GM23248 (cell line): ENCODE data around the gene SCIMP. TPM values are rescaled to one million over a fixed set of nuclear protein-coding genes. Genes with fewer than 3 reads are reported as not detected.
A peak's percentile ranks its signal among the peaks of the same experiment; 100 is the strongest.
"Not testable (repeated sequence)": the region's sequence is repeated elsewhere in the genome, so short reads cannot be mapped to it uniquely, and the experiment has no call there.

Experiments used
- DNase-seq: peaks from one replicate; pipeline ENCODE4 v3.0.0-alpha.2; 2015
- H2AFZ ChIP-seq: fragments of 200-600 bp; sonication (generic); 2 replicates; pipeline ENCODE4 v1.6.1; 2016; ENCODE audit warnings: antibody characterized with exemption
- H3F3A ChIP-seq: fragments of 200-600 bp; sonication (generic); 2 replicates; pipeline ENCODE4 v1.6.1; 2016; ENCODE audit warnings: mild to moderate bottlenecking, antibody characterized with exemption, mixed run types; ENCODE audit not compliant: insufficient read depth
- H3K27ac ChIP-seq: fragments of 200-600 bp; sonication (generic); 2 replicates; pipeline ENCODE4 v1.5.1; 2016; ENCODE audit warnings: mild to moderate bottlenecking
- H3K27me3 ChIP-seq: fragments of 200-600 bp; sonication (generic); replicated peaks from 2 replicates; pipeline ENCODE4 v1.6.1; 2016; ENCODE audit warnings: mild to moderate bottlenecking; ENCODE audit not compliant: insufficient read depth
- H3K36me3 ChIP-seq: fragments of 200-600 bp; sonication (generic); 2 replicates; pipeline ENCODE4 v1.6.1; 2016; ENCODE audit warnings: low read depth, mild to moderate bottlenecking
- H3K4me1 ChIP-seq: fragments of 200-600 bp; sonication (generic); 2 replicates; pipeline ENCODE4 v1.6.1; 2016; ENCODE audit warnings: mild to moderate bottlenecking; ENCODE audit not compliant: insufficient read depth
- H3K4me2 ChIP-seq: fragments of 200-600 bp; sonication (generic); one replicate; pipeline ENCODE4 v1.6.1; 2016; ENCODE audit warnings: mild to moderate bottlenecking; ENCODE audit not compliant: unreplicated experiment
- H3K4me3 ChIP-seq: fragments of 200-600 bp; sonication (generic); 2 replicates; pipeline ENCODE4 v1.5.1; 2016; ENCODE audit warnings: mild to moderate bottlenecking
- H3K79me2 ChIP-seq: fragments of 200-600 bp; sonication (generic); 2 replicates; pipeline ENCODE4 v1.6.1; 2016; ENCODE audit warnings: mild to moderate bottlenecking; ENCODE audit not compliant: insufficient read depth
- H3K9ac ChIP-seq: fragments of 200-600 bp; sonication (generic); 2 replicates; pipeline ENCODE4 v1.6.1; 2016; ENCODE audit warnings: mild to moderate bottlenecking
- H3K9me2 ChIP-seq: fragments of 200-600 bp; sonication (generic); 2 replicates; pipeline ENCODE4 v1.6.1; 2016; ENCODE audit warnings: mixed run types, mild to moderate bottlenecking, moderate library complexity; ENCODE audit not compliant: insufficient read depth
- H3K9me3 ChIP-seq: fragments of 200-600 bp; sonication (generic); one replicate; pipeline ENCODE4 v1.6.1; 2017; ENCODE audit warnings: low read depth
- H4K20me1 ChIP-seq: fragments of 200-600 bp; sonication (generic); 2 replicates; pipeline ENCODE4 v1.6.0; 2016; ENCODE audit not compliant: insufficient read depth
- EZH2 ChIP-seq: fragments of 200-600 bp; sonication (generic); IDR thresholded peaks from 2 replicates; pipeline ENCODE4 v1.6.1; 2018; ENCODE audit warnings: antibody characterized with exemption, mild to moderate bottlenecking; ENCODE audit not compliant: insufficient read depth, poor library complexity, severe bottlenecking
- EZH2phosphoT487 ChIP-seq: fragments of 200-600 bp; sonication (generic); IDR thresholded peaks from 2 replicates; pipeline ENCODE4 v1.6.1; 2018; ENCODE audit warnings: antibody characterized with exemption, moderate library complexity, mild to moderate bottlenecking, low read depth; ENCODE audit not compliant: insufficient read depth
- WGBS, 2 experiments: methylation state at CpG; one replicate each; pipeline ENCODE4 v1.1.6; 2015 to 2017; ENCODE audit warnings: low lambda C conversion rate in 2 of 2, low coverage in 1 of 2; ENCODE audit errors: missing lambda C conversion rate in 2 of 2; 5-methylcytosine and 5-hydroxymethylcytosine counted together
- in situ Hi-C: fragments of 300-500 bp; cut with MboI; formaldehyde crosslinking; loops from 2 replicates; pipeline ENCODE4 v1.15.0; 2020
- polyA plus RNA-seq: library from polyadenylated mRNA; unstranded; fragments of >200 nt; fragmentation: Nextera tagmentation; extraction: Ambion mirVana; gene quantifications from 2 replicates; pipeline ENCODE4 v1.2.1, GENCODE V29; 2016
- total RNA-seq: library from RNA; depleted of rRNA; stranded (reverse); fragments of >200 nt; shearing (Covaris generic); gene quantifications from 2 replicates; pipeline ENCODE4 v1.2.3, GENCODE V29; 2014

SCIMP gene
- total and polyA plus RNA-seq, 2 experiments from 2014 or later = 0.11 TPM; not detected in 1

DNA sequence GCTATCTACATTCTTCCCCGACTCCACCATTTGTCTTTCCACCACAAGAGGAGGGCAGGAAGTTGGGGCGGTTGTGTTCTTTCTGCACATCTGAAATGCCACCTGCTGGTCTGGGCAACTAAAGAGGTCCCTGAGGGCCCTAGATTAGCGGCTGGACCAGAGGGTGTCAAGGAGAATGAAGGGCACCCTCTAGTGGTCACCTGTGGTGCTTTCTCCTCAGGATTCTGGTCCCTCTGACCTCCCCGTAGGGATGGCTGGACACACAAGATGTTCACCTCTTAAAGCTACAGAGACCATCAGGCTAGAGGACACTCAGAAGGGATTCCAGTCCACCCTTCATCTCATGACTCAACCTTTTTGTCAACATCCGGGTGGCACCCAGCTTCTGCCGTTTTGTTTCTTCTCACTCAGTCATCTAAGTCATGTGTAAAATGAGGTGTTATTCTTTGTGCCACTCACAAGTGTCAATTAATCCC, 2.9 kb upstream of the SCIMP start:
- no peak overlapping the region for H3K27ac ChIP-seq
- H2AFZ ChIP-seq = no peak overlapping the region
- WGBS, 2 experiments = 40 to 42% methylated on average over 6 of the region's 6 CpGs
- no peaks in the 10 kb centered on the region for H3K36me3 ChIP-seq
- no peak overlapping the region for H3K4me2 ChIP-seq
- in situ Hi-C loops = no loop called here
- H3K79me2 ChIP-seq = no peaks in the 10 kb centered on the region
- peak; percentile 65 for DNase-seq
- no peaks in the 10 kb centered on the region for H3K27me3 ChIP-seq
- no peaks in the 10 kb centered on the region for H4K20me1 ChIP-seq
- H3K9ac ChIP-seq = no peak overlapping the region
- no peaks in the 10 kb centered on the region for H3K9me2 ChIP-seq
- no peaks in the 10 kb centered on the region for H3F3A ChIP-seq
- TF ChIP-seq EZH2 (no peak), EZH2phosphoT487 (no peak)
- H3K9me3 ChIP-seq = no peaks in the 10 kb centered on the region
- H3K4me1 ChIP-seq = no peaks in the 10 kb centered on the region
- no peak overlapping the region for H3K4me3 ChIP-seq

DNA sequence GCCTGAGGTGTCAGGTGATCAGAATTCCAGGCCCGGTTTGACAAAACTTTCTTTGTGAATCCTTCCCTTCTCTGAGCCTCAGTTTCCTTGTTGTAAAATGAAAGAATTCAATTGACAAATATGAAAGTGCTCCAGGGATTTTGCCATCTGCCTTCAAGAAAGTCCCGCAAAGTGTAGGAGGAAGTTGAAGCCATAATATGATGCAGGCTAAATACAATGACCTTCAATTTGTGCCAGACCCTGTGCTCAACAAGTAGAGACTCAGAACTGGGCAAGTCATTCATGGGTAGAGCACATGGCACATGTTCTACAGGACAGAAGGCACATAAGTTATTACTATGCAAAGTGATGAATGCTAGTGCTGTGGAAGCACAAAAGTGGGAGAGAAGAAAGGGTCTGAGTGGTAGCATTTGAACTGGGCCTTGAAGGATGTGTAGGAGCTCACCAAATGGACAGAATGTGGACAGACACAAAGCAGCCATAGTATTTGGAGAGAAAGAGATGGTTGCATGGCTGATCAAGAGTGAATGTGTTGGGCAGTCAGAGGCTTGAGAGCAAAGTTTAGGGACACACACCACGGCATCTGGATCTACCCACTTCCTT, 2.4 kb upstream of the SCIMP start:
- Histone ChIP-seq H3K79me2 (no peaks in the 10 kb centered on the region), H3K27me3 (no peaks in the 10 kb centered on the region), H3K36me3 (no peaks in the 10 kb centered on the region), H3K4me3 (no peak overlapping the region), H3K9ac (no peak overlapping the region), H4K20me1 (no peaks in the 10 kb centered on the region), H3K9me3 (no peaks in the 10 kb centered on the region), H3K4me2 (no peak overlapping the region), H2AFZ (no peak overlapping the region), H3K9me2 (no peaks in the 10 kb centered on the region), H3K27ac (no peak overlapping the region), H3F3A (no peaks in the 10 kb centered on the region), H3K4me1 (no peaks in the 10 kb centered on the region)
- 61 to 62% methylated on average over 3 of the region's 3 CpGs for WGBS, 2 experiments
- in situ Hi-C loops = no loop called here
- no peak for TF ChIP-seq EZH2phosphoT487
- TF ChIP-seq EZH2 = no peak
- no peak for DNase-seq

DNA sequence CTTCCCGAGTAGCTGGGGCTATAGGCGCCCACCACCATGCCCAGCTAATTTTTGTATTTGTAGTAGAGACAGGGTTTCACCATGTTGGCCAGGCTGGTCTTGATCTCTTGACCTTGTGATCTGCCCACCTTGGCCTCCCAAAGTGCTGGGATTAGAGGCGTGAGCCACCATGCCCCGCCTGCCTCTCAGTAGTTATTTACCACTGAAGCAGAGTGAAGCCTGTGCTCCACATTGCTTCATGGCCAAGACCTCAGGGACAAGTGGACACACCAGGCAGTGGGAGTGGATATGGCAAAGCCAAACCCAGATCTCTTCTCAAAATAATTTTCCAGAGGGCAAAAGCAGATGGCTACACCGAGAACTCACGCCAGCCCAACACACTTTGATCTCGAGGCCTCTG, 1.2 kb downstream of the SCIMP start:
- H3K9ac ChIP-seq, H3K4me3 ChIP-seq, H3K27me3 ChIP-seq, H3K36me3 ChIP-seq, H4K20me1 ChIP-seq, H3K4me2 ChIP-seq, H3K79me2 ChIP-seq, H3K9me3 ChIP-seq, H3K9me2 ChIP-seq, DNase-seq, H3K27ac ChIP-seq, H3F3A ChIP-seq, H2AFZ ChIP-seq, H3K4me1 ChIP-seq, in situ Hi-C loops: not testable (repeated sequence)
- 95 to 97% methylated on average over 7 of the region's 7 CpGs for WGBS, 2 experiments

DNA sequence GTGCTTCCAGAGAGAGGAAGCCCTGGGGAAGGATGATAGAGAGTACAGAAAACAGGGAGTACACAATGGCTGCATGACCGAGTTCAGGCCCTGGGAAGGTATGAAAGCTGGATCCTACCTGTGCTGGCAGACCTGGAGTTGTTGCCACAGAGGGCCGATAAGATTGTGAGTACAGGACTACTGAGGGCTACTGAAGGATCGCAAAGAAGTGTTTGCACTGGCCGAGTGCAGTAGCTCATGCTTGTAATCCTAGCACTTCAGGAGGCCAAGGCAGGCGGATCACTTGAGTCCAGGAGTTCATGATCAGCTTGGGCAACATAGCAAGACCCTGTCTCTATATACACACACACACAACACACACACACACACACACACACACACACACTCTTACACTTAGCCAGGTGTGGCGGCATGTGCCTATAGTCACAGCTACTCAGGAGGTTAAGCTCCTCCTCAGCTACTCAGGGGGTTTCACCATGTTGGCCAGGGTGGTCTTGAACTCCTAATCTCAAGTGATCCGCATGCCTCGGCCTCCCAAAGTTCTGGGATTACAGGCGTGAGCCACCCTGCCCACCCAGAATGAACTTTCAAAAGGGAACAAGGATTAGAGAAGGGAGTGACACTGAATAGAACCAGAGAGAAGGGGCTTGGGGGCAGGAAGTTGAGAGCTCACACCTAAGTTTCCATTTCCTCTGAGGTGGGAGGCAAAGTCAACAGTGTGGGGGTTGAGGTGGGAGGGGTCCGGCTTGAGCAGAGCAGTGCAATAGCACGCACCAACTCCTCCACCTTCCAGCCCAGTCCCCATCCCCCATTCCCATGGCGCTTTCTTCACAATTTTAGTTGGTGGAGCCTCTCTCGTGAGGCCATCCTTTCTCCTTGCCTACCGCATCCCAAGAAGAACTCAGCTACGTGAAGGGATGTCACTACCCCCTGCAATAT, 7.5 kb downstream of the SCIMP start:
- H3F3A ChIP-seq = no peaks in the 10 kb centered on the region
- no peak for DNase-seq
- in situ Hi-C loops = no loop called here

More for the DNA sequence above, 7.5 kb downstream of the SCIMP start:
- H3K36me3 ChIP-seq = no peaks in the 10 kb centered on the region
- H3K27ac ChIP-seq = no peak overlapping the region
- no peak for TF ChIP-seq EZH2phosphoT487
- no peak for TF ChIP-seq EZH2
- 92 to 94% methylated on average over 14 to 15 of the region's 15 CpGs for WGBS, 2 experiments
- H3K9ac ChIP-seq = no peak overlapping the region
- no peak overlapping the region for H3K4me3 ChIP-seq
- H3K9me2 ChIP-seq = no peaks in the 10 kb centered on the region
- H4K20me1 ChIP-seq = no peaks in the 10 kb centered on the region
- H2AFZ ChIP-seq = no peak overlapping the region
- H3K9me3 ChIP-seq = no peaks in the 10 kb centered on the region
- no peak overlapping the region for H3K4me2 ChIP-seq
- H3K27me3 ChIP-seq = no peaks in the 10 kb centered on the region
- no peaks in the 10 kb centered on the region for H3K79me2 ChIP-seq
- no peaks in the 10 kb centered on the region for H3K4me1 ChIP-seq
